Neutrophil (primary cell): Measurements from ENCODE around the gene MCM3AP.

Experiments
- H3K27ac ChIP-seq: fragments of 200-600 bp; sonication (generic); 2 replicates; pipeline ENCODE4 v1.5.1; 2016; ENCODE audit warnings: mild to moderate bottlenecking, moderate library complexity
- H3K27me3 ChIP-seq: fragments of 200-600 bp; sonication (generic); 2 replicates; pipeline ENCODE4 v1.6.0; 2016; ENCODE audit warnings: mild to moderate bottlenecking
- H3K36me3 ChIP-seq: fragments of 200-600 bp; sonication (generic); 2 replicates; pipeline ENCODE4 v1.5.1; 2017
- H3K4me1 ChIP-seq, 2 experiments: fragments of 200-600 bp in 1 of 2; sonication (generic) in 1 of 2; 1 replicate in 1 of 2; 2 replicates in 1 of 2; pipeline versions ENCODE4 v1.5.1 to v1.6.1; 2013 to 2016; ENCODE audit warnings: low read depth in 1 of 2, low read length in 1 of 2, mild to moderate bottlenecking in 1 of 2, moderate library complexity in 1 of 2; ENCODE audit not compliant: control insufficient read depth in 1 of 2, insufficient read depth in 1 of 2
- H3K4me3 ChIP-seq, 2 experiments: fragments of 200-600 bp in 1 of 2; sonication (generic) in 1 of 2; 1 replicate in 1 of 2; 2 replicates in 1 of 2; pipeline ENCODE4 v1.5.1; 2013 to 2016; ENCODE audit warnings: low read depth in 1 of 2, low read length in 1 of 2, mild to moderate bottlenecking in 1 of 2, moderate library complexity in 1 of 2
- H3K9me3 ChIP-seq: fragments of 200-600 bp; sonication (generic); 2 replicates; pipeline ENCODE4 v1.5.1; 2016
- CTCF ChIP-seq: fragments of 200-600 bp; sonication (generic); IDR thresholded peaks from 2 replicates; pipeline ENCODE4 v1.5.1; 2016; ENCODE audit warnings: antibody characterized with exemption

Gene MCM3AP

GRCh38 chr21:46237474-46237873 lies 47.9 kb downstream of the MCM3AP start:
- TF ChIP-seq CTCF, result no peak
- H3K4me3 ChIP-seq, result no peak overlapping the region
- H3K9me3 ChIP-seq, result no peaks in the 10 kb centered on the region
- H3K27me3 ChIP-seq, result no peaks in the 10 kb centered on the region
- no peaks in the 10 kb centered on the region for H3K4me1 ChIP-seq
- no peak overlapping the region for H3K27ac ChIP-seq
- peaks cover 82% of the 10 kb centered on the region for H3K36me3 ChIP-seq

GRCh38 chr21:46234436-46234950 lies 50.9 kb downstream of the MCM3AP start:
- H3K9me3 ChIP-seq, result no peaks in the 10 kb centered on the region
- no peak overlapping the region for H3K27ac ChIP-seq
- H3K4me1 ChIP-seq, result peaks cover 5 to 6% of the 10 kb centered on the region in 2 experiments
- H3K27me3 ChIP-seq, result peaks cover 8% of the 10 kb centered on the region
- no peak overlapping the region for H3K4me3 ChIP-seq
- peaks cover 52% of the 10 kb centered on the region for H3K36me3 ChIP-seq
- TF ChIP-seq CTCF, result no peak

- no peak for TF ChIP-seq CTCF
- Histone ChIP-seq H3K4me1 (peaks cover 15 to 17% of the 10 kb centered on the region in 2 experiments), H3K27me3 (peaks cover 32% of the 10 kb centered on the region), H3K9me3 (no peaks in the 10 kb centered on the region), H3K4me3 (peak overlapping the region; percentile 52 to 94), H3K36me3 (peaks cover 13% of the 10 kb centered on the region), H3K27ac (no peak overlapping the region)
Measured at GRCh38 chr21:46229923-46230260, 55.5 kb downstream of the MCM3AP start.

- Histone ChIP-seq H3K27ac (peak overlapping the region; percentile 8), H3K4me1 (peaks cover 15 to 17% of the 10 kb centered on the region in 2 experiments), H3K27me3 (peaks cover 32% of the 10 kb centered on the region), H3K9me3 (no peaks in the 10 kb centered on the region), H3K4me3 (peak overlapping the region; percentile 52 to 94), H3K36me3 (peaks cover 7% of the 10 kb centered on the region)
- TF ChIP-seq CTCF, result peak; percentile 67
Measured at GRCh38 chr21:46229133-46229922, 56.1 kb downstream of the MCM3AP start.

- H3K36me3 ChIP-seq, result no peaks in the 10 kb centered on the region
- TF ChIP-seq CTCF, result no peak
- H3K27ac ChIP-seq, result peak within 1 kb of the TSS; percentile 41
- H3K4me3 ChIP-seq, result peak within 1 kb of the TSS; percentile 74 to 94
- no peaks in the 10 kb centered on the region for H3K9me3 ChIP-seq
- H3K4me1 ChIP-seq, result peaks cover 15 to 17% of the 10 kb centered on the region in 2 experiments
- peaks cover 32% of the 10 kb centered on the region for H3K27me3 ChIP-seq
Measured at GRCh38 chr21:46228345-46229051, 56.9 kb downstream of the MCM3AP start, which contains the start of gene LSS. Gene LSS (minus strand): TSS chr21:46228774. CDS start chr21:46228745, 29 bp downstream.
